K562 (cell line): ENCODE results near the gene EGF. TPM values are rescaled to one million over a fixed set of nuclear protein-coding genes. Genes with fewer than 3 reads are reported as not detected.

ENCODE experiments used
- BRCA1 ChIP-seq, 2 experiments: fragments of 450-650 bp in 1 of 2; sonication (generic) in 1 of 2; formaldehyde crosslinking in 1 of 2; IDR thresholded peaks; 2 replicates each; pipeline versions ENCODE4 v1.5.0 to v1.6.1; 2017 to 2020; ENCODE audit warnings: mild to moderate bottlenecking in 1 of 2, missing genetic modification reagents in 1 of 2
- CCAR2 ChIP-seq: fragments of 200-400 bp; formaldehyde crosslinking; IDR thresholded peaks from 2 replicates; pipeline ENCODE4 v1.6.1; 2017; ENCODE audit warnings: mild to moderate bottlenecking, low read depth, low read length
- GMEB1 ChIP-seq: fragments of 250-450 bp; sonication (Bioruptor Pico); IDR thresholded peaks from 2 replicates; pipeline ENCODE4 v1.4.0; 2020; ENCODE audit warnings: mild to moderate bottlenecking
- GTF2A2 ChIP-seq: IDR thresholded peaks from 2 replicates; pipeline ENCODE4 v1.6.1; 2016; ENCODE audit warnings: mild to moderate bottlenecking, missing genetic modification characterization, missing compliant biosample characterization
- KLF16 ChIP-seq: IDR thresholded peaks from 2 replicates; pipeline ENCODE4 v1.6.1; 2016; ENCODE audit warnings: antibody characterized with exemption
- MTA3 ChIP-seq: fragments of 450-650 bp; formaldehyde crosslinking; IDR thresholded peaks from 2 replicates; pipeline ENCODE4 v1.6.1; 2017; ENCODE audit warnings: mild to moderate bottlenecking, borderline replicate concordance
- ZNF12 ChIP-seq: sonication (generic); formaldehyde crosslinking; IDR thresholded peaks from 2 replicates; pipeline ENCODE4 v1.4.0; 2020; ENCODE audit warnings: mild to moderate bottlenecking, missing genetic modification reagents
- ZNF280B ChIP-seq: fragments of 250-450 bp; sonication (Bioruptor Pico); IDR thresholded peaks from 2 replicates; pipeline ENCODE4 v1.5.1; 2021; ENCODE audit warnings: mild to moderate bottlenecking
- polyA plus RNA-seq, 8 experiments: library from polyadenylated mRNA; depleted of rRNA in 4 of 8; stranded (reverse) in 5 of 8; unstranded in 3 of 8; fragments of >200 nt; fragmentation: Nextera tagmentation in 2 of 8; fragmentation: Illumina TruSeq in 1 of 8; extraction: Ambion mirVana in 2 of 8; extraction: Trizol in 1 of 8; gene quantifications; 2 replicates each; pipeline versions ENCODE4 v1.2.1 to v1.2.3, GENCODE V29; 2011 to 2014; ENCODE audit warnings: inconsistent platforms in 1 of 8, missing spikeins in 1 of 8
- total RNA-seq, 7 experiments: library from RNA; depleted of rRNA in 6 of 7; stranded (reverse); fragments of >200 nt in 6 of 7; fragmentation: Illumina TruSeq in 2 of 7; extraction: Trizol in 2 of 7; gene quantifications; 2 replicates each; pipeline versions ENCODE4 v1.2.1 to v1.2.3, GENCODE V29; 2011 to 2021; ENCODE audit warnings: low replicate concordance in 1 of 7
- TF ChIP-seq, protein P1 (sequence below): sonication (generic); formaldehyde crosslinking; IDR thresholded peaks from 2 replicates; pipeline ENCODE4 v1.8.1; 2022; ENCODE audit warnings: missing genetic modification reagents
- TF ChIP-seq, protein P2 (sequence below): fragments of 250-450 bp; sonication (Bioruptor Pico); IDR thresholded peaks from 2 replicates; pipeline ENCODE4 v1.5.0; 2021

EGF gene
- total and polyA plus RNA-seq, 9 of the 15 experiments (the other 6 are each of a cell fraction or from before 2014, with no cell fraction given) = 0.32 to 3.1 (median 1.3) TPM

DNA sequence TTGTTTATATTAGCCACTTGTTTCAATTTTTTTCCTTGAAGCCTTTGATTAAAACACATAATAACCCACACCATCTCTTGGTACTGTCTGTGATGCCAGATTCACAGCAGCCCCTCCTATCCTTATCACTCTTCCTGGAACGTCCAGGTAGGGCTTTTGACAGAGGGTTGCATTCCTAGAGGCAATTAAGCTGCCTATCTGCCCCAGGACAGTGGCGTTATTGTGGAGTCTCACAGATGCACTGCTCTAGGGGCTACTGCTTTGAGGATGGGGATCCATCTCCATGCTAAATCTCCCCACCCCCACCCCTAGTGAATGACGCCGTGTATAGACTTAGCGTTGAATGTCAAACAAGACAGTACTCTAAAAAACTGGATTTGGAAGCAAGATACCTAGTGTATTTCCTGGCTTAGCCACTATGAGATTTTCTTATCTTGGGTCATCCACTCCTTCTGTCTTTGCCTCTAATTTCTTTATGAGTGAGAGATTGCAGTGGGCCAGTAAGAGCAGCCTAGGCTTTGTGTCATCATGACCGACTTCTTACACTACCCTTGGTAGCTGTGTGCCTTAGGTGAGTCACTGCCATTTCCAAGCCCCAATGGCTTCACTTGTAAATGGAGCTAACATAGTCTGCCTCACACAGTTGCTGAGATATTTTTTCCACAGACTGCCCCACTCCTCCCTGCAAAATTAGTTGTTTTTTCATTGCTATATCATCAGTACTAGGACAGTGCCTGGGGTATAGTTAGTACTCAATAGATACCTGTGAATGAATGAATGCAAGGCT lies 90.9 kb downstream of the EGF start (continued):
- TF ChIP-seq ZNF280B (CRISPR knock-in tag) (no peak), GTF2A2 (tag) (no peak), CCAR2 (no peak), MTA3 (no peak), KLF16 (no peak), GMEB1 (CRISPR knock-in tag) (no peak), BRCA1 (IDR thresholded peaks at IDR 0.05) (no peak), BRCA1 (CRISPR knock-in tag; IDR thresholded peaks at IDR 0.05) (no peak), ZNF12 (no peak)
- TF ChIP-seq, protein P1, sequence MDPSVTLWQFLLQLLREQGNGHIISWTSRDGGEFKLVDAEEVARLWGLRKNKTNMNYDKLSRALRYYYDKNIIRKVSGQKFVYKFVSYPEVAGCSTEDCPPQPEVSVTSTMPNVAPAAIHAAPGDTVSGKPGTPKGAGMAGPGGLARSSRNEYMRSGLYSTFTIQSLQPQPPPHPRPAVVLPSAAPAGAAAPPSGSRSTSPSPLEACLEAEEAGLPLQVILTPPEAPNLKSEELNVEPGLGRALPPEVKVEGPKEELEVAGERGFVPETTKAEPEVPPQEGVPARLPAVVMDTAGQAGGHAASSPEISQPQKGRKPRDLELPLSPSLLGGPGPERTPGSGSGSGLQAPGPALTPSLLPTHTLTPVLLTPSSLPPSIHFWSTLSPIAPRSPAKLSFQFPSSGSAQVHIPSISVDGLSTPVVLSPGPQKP (CRISPR knock-in tag) = no peak
- TF ChIP-seq, protein P2, sequence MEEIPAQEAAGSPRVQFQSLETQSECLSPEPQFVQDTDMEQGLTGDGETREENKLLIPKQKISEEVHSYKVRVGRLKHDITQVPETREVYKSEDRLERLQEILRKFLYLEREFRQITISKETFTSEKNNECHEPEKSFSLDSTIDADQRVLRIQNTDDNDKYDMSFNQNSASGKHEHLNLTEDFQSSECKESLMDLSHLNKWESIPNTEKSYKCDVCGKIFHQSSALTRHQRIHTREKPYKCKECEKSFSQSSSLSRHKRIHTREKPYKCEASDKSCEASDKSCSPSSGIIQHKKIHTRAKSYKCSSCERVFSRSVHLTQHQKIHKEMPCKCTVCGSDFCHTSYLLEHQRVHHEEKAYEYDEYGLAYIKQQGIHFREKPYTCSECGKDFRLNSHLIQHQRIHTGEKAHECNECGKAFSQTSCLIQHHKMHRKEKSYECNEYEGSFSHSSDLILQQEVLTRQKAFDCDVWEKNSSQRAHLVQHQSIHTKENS = no peak
